NCI-H2107 (cell line): ENCODE results near the gene MAP1LC3C.

Source experiments
- DNase-seq: peaks from one replicate; lab custom pipeline; 2025; lab: John Stamatoyannopoulos, UW

MAP1LC3C gene

DNA sequence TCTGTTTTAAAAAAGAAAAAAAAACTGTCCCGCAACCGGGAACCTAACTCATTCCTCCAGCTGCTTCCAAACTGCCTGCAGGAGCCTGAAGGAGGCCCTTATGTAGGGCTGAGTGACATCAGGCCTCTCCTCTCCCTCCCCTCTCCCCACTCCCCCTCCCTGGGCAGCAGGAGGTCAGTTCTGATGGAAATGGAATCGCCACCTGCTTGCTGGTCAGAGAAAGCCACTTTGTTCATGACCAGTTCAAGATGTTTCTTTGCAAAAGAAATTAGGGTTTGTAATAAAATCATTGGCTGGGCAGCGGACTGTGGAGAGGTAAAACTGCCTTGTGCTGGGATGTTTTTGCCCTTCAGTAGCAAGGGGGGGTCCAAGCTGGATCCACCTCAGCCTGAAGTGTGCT is at the start of gene MAP1LC3C:
Gene MAP1LC3C, minus strand, starts transcription at position 73 of the 400 bp plus-strand sequence. CDS start 90 bp downstream, outside the sequence.
- no peak for DNase-seq

DNA sequence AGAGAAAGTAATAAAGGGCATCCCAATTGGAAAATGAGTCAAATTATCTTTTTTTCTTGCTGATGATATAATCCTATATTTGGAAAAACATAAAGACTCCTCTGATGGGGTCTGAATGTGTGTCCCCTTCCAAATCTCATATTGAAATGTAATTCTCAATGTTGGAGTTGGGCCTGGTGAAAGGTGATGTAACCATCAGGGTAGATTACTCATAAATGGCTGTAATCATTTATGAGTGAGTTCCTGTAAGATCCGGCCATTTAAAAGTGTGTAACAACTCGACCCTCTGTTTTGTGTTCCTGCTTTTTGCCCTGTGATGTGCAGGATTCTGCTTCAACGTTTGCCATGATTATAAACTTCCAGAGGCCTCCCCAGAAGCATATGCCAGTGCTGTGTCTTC is 44.3 kb upstream of the MAP1LC3C start:
- DNase-seq, result no peak

DNA sequence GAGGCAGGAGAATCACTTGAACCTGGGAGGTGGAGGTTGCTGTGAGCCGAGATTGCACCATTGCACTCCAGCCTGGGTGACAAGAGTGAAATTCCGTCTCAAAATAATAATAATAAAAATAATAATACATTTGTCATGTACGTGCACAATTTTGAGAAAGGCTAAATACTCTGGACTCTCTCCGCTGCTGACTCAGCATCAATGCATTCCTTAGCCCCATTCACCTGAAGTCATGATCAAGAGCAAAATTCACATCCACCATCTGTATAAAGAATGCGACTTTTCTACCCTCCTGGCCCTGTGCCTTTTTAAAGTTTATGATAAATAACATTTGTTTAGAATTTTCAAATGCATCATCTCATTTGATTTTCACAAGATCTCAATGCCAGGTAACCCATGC is 35.5 kb upstream of the MAP1LC3C start:
- DNase-seq, result no peak

DNA sequence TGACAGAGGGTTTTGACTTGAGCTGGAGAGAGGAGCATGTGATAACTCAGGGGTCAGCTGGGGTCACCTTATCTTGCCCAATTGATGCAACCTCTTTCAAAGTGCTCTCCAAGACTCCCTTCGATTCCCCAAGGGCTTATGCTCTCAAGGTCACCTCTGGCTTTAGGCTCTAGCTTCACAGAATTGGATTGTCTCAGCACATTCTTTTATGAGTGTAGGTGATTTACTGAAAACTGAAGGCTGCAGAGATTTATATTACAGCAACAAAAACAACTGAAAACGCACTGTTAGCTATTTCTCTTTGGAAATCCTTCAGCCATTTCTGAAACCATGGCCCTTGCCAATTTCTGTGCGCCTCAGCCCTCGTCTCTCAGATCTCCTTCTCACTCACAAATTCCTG is 34.5 kb upstream of the MAP1LC3C start:
- DNase-seq, result no peak

DNA sequence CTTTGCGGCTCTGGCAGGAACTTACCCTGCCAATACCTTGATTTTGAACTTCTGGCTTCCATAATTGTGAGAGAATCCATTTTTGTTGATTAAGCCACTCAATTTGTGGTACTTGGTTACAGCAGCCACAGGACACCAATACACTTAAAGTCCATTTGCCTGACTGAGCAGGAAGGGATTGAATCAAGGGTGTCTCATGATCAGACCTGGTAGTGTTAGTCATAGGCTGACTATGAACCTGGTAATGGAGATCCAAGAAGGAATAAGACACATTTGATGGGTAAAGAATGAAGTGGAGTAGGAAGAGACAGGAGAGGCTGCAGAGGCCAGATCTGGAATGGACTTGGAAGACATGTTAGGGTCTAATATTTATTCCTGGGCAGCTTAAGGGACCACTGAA is 31.2 kb upstream of the MAP1LC3C start:
- DNase-seq, result no peak

DNA sequence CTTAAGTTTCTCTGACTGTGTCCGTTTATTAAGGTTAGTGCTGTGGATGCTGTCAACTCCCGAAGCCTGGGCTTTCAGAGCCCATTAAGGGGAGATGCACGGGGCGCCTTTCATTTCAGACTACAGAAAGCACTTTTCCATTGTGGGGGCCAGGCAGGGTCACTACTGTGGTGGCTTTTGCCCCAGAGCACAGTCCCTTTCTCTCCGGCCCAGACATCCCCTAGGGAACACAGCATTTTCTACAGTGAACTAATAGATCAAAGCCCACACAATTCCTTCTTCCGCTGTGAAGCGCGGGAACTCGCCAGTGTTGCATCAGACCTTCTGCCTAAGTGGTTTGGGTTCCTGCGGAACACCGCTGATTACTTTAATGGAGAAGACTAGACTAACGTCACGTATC is 26.8 kb upstream of the MAP1LC3C start:
- no peak for DNase-seq

DNA sequence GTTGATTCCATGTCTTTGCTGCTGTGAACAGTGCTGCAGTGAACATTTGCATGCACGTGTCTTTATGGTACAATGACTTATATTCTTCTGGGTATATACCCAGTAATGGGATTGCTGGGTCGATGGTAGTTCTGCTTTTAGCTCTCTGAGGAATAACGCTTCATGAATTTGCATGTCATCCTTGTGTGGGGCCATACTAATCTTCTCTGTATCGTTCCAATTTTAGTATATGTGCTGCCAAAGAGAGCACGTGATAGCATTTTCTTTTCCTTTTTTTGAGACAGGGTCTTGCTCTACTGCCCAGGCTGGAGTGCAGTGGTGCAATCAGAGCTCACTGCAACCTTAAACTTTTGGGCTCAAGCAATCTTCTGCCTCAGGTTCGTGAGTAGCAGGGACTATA is 24.9 kb upstream of the MAP1LC3C start:
- no peak for DNase-seq

DNA sequence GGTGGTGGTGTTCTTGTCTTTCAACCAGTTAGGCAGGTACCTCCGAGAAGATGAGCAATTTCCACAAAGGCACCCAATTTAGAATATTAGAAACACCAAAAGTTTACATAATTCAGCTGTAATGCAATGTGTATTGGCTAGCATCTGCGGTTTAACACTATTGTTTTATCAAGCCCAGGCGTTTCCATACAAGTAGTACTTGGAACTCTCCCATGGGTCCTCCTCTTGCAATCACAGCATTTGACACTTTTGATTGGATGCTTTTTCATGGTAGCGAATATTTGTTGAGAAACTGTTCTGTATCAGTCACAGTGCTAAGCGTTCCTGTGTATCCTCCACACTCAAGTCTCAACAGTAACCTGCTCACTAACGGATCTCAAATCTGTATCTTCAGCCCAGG is 20.1 kb upstream of the MAP1LC3C start:
- no peak for DNase-seq

DNA sequence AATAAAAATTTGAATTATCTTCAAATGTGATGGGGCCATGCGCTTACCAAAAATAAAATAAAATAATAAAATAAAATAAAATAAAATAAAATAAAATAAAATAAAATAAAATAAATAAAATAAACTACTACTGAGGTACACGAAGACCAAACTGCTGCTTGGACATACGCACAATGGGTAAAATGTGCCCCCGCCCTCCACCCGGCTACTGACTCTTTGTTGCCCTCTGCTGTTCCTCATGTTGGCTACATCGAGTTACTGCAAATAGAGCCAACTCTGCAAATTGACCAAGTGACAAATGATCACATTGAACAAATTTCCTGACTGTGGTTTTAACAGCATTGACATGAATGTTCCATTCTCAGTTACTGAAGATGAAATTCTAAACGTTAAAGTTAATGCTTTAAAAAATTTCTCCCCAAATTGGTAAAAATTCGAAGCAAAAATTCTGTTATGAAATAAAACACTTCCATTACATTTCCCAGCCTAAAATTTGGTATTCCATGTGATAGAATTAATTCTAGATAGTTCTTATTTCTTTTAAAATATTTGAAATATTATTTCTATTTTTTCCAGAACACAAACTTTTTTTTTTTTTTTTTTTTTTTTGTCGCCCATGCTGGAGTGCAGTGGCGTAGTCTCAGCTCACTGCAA is 18.8 kb upstream of the MAP1LC3C start:
- DNase-seq, result peak; percentile 62

DNA sequence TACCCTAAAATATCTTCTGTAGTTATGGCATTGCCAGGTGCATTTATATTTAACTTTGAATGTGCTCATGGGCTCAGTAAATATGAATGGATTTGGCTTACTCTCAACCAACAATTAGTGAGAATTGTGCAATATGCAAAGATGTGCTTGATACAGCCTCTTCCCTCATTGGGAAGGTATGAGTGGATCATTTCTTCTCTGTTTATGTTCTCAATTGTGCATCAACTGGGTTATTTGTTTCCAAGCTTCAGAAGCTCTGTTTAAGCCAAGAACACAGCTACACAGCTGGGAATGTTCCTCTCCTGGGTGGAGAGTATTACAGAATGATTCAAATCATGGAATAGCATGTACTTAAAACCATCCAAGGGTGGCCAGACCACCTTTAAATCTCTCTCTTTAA is 17.6 kb upstream of the MAP1LC3C start:
- no peak for DNase-seq

DNA sequence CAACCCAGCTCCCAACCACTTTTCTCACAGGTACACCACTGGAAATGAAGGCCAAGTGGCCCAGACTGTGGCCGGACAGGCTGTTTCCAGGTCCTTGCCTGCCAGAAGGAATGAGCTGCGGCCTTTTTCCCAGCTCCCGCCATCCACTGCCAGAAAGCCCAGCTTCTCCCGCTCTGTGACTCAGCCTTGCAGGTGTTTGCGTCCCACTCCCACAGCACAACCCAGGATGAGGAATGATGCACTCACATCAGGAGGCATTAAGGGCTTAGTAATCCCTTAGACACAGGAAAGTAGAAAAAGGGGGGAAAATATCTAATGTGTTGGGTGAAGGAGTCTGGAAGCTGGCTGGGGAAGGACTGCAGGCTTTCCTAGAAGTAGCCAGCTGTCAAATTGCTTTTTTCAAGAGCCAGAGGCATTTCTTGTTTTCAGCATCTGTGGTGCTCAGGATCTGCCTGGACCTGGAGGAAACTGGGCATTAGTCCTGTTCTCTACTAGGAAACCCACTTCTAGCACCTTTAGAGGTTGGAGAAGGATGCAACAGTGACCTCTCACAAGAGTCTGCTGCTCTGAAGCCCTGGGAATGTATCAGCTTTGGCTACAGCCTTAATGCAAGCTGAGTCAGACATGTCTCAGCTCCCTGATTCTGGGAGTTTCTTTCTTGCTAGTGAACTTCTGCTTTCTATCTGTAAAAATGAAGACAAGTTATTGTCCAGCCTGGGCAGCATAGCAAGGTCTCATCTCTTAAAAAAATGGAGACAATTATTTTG is 13.2 kb upstream of the MAP1LC3C start:
- DNase-seq, result no peak

DNA sequence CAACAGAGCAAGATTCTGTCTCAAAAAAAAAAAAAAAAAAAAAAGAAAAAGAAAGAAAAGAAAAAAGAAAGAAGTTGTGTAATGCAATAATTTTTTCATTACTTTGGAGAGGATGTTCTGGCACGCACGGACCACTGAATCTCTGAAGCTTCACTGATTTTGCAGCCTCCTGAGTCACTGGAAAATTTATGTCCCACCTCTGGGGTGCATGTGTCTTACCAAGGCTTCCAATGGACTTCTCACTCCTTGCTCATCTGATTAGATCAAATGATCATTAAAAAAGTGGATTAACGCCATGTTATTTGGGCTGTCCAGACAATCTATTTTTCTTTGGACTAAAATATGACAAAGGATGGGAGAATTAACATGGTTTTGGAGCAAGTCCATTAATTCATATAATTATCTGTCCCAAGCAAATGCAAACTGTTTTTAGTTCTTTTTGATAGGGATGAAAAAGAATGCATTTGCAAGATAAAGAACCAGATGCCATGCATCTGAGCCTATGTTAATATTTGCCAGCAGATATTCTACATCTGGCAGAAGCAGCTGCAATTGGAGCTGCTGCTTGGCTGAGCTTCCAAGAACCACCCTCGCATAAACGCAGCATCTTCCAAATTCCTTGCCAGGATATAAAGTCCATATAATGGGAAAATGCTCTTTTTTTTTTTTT is 10.1 kb upstream of the MAP1LC3C start:
- DNase-seq, result no peak

DNA sequence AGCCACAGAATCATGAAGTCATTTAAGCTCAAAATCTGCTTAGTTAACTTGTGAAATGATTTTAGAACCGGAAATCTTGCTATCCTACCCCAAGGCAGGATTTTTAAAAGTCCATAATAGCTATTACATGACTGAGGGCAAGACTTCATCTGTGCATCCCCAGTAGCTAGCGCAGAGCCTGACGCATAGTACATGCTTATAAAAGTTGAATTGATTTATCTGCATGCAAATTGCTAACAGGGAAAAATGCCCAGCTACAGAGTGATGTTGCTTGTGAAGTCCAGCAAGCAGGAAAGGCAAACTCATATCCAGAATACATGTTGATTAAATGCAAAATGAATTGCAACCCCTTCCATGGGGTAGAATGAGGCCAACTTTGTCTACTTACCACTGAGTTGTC is 8.1 kb upstream of the MAP1LC3C start:
- no peak for DNase-seq

DNA sequence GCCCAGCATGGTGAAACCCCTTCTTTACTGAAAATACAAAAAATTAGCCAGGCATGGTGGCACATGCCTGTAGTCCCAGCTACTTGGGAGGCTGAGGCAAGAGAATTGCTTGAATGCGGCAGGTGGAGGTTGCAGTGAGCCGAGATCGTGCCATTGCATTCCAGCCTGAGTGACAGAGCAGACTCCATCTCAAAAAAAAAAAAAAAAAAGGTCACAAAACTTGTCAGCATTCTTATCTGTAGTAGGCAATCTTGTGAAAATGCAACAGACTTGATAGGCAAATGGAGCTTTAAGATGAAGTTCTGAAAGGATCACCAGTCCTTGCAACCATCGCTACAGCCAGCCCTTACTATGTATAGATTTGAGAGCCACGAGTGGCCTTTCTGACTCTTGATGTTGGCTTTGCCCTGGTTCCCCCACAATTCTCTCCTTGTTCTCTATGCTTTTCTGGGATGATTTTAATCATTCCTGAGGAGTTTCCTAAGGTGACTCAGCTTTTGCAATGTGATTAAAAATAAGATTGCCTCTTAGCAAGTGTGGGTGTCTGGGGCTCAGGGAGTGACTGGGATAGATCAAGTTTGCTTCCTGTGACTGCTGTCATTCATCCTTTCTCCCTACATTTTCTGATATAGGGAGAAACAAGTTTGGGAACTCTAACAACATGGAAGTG is 7.1 kb upstream of the MAP1LC3C start:
- no peak for DNase-seq

DNA sequence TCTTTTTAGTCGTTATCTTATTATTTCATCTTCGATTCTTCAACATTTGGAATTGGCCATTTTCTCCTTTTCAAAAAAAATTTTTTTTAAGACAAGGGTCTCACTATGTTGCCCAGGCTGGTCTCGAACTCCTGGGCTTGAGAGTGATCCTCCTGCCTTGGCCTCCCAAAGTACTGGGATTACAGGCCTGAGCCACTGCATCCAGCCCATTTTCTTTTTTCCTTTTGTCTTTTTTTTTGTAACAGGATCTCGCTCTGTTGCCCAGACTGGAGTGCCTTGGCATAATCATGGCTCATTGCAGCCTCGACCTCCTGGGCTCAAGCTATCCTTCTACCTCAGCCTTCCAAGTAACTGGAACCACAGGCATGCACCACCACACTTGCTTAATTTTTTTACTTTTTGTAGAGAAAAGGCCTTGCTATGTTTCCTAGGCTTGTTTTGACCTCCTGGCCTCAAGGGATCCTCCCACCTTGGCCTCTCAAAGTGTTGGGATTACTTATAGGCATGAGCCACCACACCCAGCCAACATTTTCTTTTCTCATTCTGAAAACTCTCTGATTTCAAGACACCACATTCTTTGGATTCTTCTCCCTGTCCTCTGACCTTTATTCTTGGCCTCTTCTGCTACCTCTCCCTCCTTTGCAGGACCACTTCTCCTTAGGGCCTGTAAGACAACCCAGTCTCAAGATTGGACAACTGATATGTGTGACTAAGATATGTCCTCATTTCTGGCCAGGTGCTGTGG is 6.0 kb upstream of the MAP1LC3C start:
- no peak for DNase-seq

DNA sequence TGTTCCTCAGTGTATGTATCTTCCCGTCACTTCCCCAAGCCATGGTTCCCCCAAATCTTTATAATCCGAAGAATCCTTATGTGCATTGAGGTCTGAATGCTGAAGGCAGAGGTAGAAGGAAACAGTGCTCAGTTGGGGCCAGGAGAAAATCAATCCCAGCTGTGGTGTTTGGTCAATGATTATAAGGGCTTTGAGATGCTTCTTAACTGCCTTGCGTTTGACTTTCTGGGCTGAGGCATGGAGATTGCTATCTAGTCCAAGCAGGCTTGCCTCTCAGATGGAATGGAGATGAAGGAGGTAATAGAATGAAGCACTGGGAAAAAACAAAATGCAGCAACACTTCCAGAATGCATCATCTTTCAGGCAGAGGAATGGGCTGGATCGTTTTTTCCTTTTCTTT is 3.6 kb upstream of the MAP1LC3C start:
- no peak for DNase-seq

DNA sequence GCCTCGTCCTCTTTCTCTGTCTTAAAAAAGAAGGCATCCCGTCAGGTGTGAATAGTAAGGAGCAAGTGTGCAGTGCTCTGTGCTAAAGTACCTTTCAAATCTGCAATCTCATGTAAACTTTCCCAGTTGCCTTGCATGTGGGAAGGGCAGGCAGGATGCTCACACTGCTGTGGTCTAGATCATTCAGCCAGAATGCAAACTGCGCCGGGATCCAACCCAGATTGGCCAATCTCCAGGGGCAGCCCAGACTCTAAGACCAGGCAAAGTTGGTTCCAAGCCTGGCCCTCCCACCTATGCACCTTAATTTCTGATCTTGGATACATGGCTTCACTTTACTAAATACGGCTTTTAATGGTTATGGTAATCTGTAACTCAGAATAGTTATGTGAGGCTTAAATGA is 3.2 kb upstream of the MAP1LC3C start:
- DNase-seq, result no peak

DNA sequence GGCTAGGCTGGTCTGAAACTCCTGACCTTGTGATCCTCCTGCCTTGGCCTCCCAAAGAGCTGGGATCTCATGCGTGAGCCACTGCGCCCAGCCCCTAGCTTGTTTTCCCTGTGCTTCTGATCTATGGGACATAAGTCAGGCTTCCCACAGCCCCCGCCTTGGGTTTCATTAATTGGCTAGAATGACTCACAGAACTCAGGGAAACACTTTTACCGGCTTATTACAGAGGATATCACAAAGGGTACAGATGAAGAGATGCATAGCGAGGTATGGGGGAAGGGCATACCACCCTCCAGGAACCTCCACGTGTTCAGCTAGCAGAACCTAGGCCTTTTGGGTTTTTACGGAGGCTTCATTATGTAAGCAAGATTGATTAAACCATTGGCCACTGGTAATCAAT is 1.5 kb upstream of the MAP1LC3C start:
- no peak for DNase-seq

DNA sequence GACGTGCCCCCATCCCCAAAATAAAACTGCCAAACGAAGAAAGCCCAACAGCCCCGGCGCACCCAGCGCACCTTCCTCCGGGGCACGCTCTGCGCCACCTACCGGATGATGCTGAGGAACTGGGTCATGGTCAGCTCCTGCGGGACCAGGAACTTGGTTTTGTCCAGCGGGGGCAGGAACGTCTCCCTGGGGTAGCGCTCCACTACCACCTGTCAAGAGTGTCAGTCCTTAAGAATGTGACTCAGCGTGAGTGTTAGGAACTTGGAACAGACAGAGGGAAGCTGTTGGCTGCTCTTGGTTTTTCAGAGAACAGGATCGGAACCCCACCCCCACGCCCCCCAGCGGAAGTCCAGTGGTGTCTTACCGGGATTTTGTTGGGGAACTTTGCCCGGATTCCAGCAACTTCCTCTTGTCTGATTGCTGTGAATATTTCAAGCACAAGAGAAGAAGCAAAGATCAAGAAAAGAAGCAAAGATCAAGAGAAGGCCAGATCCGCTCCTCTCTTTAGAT is 431 bp downstream of the MAP1LC3C start:
- DNase-seq, result no peak

DNA sequence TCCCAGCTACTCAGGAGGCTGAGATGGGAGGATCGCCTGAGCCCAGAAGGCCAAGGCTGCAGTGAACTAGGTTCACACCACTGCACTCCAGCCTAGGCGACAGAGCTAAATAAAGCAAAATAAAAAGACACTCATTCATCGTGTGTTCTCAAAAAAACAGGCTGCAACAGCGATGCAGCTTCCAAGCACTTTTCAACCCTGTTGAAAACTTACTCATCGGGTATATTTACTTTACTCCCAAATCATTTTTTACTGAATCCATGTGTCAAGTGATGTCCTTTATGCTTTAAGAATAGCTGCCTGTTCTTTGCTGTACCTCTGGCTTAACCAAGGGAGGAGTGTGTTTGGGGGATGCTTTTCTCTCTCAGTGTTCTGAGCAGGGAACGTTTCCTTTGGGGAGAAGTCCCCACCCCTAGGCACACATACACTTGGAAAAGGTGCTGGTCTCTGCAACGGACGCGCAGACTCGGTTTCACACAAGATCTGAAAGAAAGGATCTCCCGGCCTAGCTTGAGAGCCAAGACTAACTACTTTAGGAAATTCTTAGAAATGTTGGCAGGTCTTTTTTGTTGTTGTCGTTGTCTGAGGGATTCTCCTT is 1.4 kb downstream of the MAP1LC3C start:
- DNase-seq, result no peak

DNA sequence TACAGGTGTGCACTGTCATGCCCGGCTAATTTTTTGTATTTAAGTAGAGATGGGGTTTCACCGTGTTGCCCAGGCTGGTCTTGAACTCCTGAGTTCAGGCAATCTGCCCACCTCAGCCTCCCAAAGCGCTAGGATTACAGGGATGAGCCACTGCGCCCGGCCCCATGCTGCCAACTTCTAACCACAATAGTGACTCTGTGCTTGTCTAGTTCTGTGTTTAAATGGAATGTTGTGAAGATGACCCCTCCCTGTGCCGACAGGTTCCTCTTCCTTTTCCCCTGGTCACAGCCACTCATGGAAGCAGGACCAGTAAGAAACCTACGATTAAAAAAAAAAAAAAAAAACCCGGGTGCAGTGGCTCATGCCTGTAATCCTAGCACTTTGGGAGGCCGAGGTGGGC is 4.7 kb downstream of the MAP1LC3C start:
- no peak for DNase-seq
